NB4 (cell line): Measurements from ENCODE around the gene NAT8.
"Not testable (repeated sequence)": the region's sequence is repeated elsewhere in the genome, so short reads cannot be mapped to it uniquely, and the experiment has no call there.

Source experiments
- CTCF ChIP-seq: IDR thresholded peaks from one replicate; pipeline ENCODE4 v1.5.1; 2012; ENCODE audit warnings: low read depth, low read length
- MAX ChIP-seq: IDR thresholded peaks from 2 replicates; pipeline ENCODE4 v1.6.1; 2011; ENCODE audit warnings: low read depth, low read length
- MYC ChIP-seq: IDR thresholded peaks from 2 replicates; pipeline ENCODE4 v1.6.1; 2011; ENCODE audit warnings: low read depth, low read length
- POLR2A ChIP-seq: IDR thresholded peaks from 2 replicates; pipeline ENCODE4 v1.6.1; 2011; ENCODE audit warnings: mild to moderate bottlenecking; ENCODE audit not compliant: insufficient read length; ENCODE audit errors: extremely low read depth

- TF ChIP-seq CTCF, POLR2A, MAX, MYC: not testable (repeated sequence)
Observed at GRCh38 chr2:73678008-73678407, 35.8 kb upstream of the NAT8 start.
